CD14-positive monocyte (primary cell): Measurements from ENCODE around the gene MRPL57. TPM values are rescaled to one million over a fixed set of nuclear protein-coding genes. Genes with fewer than 3 reads are reported as not detected.
"Not testable (repeated sequence)": the region's sequence is repeated elsewhere in the genome, so short reads cannot be mapped to it uniquely, and the experiment has no call there.

ENCODE experiments used
- DNase-seq, 3 donors: peaks; one replicate each; pipeline ENCODE4 v3.0.0-alpha.2; 2011 to 2022
- H2AFZ ChIP-seq: 2 replicates; pipeline ENCODE4 v1.6.0; 2012; ENCODE audit warnings: mild to moderate bottlenecking, low read depth, low read length, inconsistent platforms; ENCODE audit not compliant: insufficient read depth, poor library complexity, severe bottlenecking
- H3K27ac ChIP-seq, 2 donors: 1 replicate in 1 of 2; 2 replicates in 1 of 2; pipeline ENCODE4 v1.5.1; 2012 to 2013; ENCODE audit warnings: low read length in 2 of 2, control low read depth in 1 of 2, inconsistent platforms in 1 of 2, low read depth in 1 of 2, mild to moderate bottlenecking in 1 of 2
- H3K27me3 ChIP-seq, 2 donors: one replicate each; pipeline versions ENCODE4 v1.6.0 to v1.6.1; 2011 to 2013; ENCODE audit warnings: low read length in 2 of 2; ENCODE audit not compliant: control insufficient read depth in 2 of 2, insufficient read depth in 2 of 2
- H3K36me3 ChIP-seq, 2 donors: replicated peaks in 1 of 2; 1 replicate in 1 of 2; 2 replicates in 1 of 2; pipeline versions ENCODE4 v1.5.1 to v1.6.1; 2012 to 2013; ENCODE audit warnings: low read length in 2 of 2, control low read depth in 1 of 2, inconsistent platforms in 1 of 2, mild to moderate bottlenecking in 1 of 2; ENCODE audit not compliant: insufficient read depth in 2 of 2, control insufficient read depth in 1 of 2
- H3K4me1 ChIP-seq, 2 donors: 1 replicate in 1 of 2; 2 replicates in 1 of 2; pipeline versions ENCODE4 v1.5.1 to v1.6.1; 2012 to 2013; ENCODE audit warnings: low read length in 2 of 2, control low read depth in 1 of 2, inconsistent platforms in 1 of 2, mild to moderate bottlenecking in 1 of 2, moderate library complexity in 1 of 2; ENCODE audit not compliant: insufficient read depth in 2 of 2, control insufficient read depth in 1 of 2
- H3K4me2 ChIP-seq: replicated peaks from 2 replicates; pipeline ENCODE3; 2012; ENCODE audit warnings: low read length, moderate library complexity, mild to moderate bottlenecking; ENCODE audit not compliant: poor library complexity, severe bottlenecking; ENCODE audit errors: extremely low read depth
- H3K4me3 ChIP-seq, 3 experiments: fragments of 200-600 bp in 1 of 3; sonication (generic) in 1 of 3; replicated peaks in 1 of 3; 1 replicate in 2 of 3; 2 replicates in 1 of 3; pipeline ENCODE4 v1.5.1; 2011 to 2013; ENCODE audit warnings: low read length in 3 of 3, mild to moderate bottlenecking in 3 of 3, control low read depth in 2 of 3, low read depth in 2 of 3, inconsistent platforms in 1 of 3, moderate library complexity in 1 of 3
- H3K79me2 ChIP-seq: 2 replicates; pipeline ENCODE4 v1.6.0; 2012; ENCODE audit warnings: mild to moderate bottlenecking, control low read depth, inconsistent platforms, low read length, moderate library complexity; ENCODE audit not compliant: insufficient read depth
- H3K9ac ChIP-seq: 2 replicates; pipeline ENCODE4 v1.6.0; 2017; ENCODE audit warnings: low read length, mild to moderate bottlenecking; ENCODE audit not compliant: insufficient read depth, poor library complexity, severe bottlenecking
- H3K9me3 ChIP-seq, 2 donors: replicated peaks in 1 of 2; 1 replicate in 1 of 2; 2 replicates in 1 of 2; pipeline versions ENCODE4 v1.5.1 to v1.6.1; 2012 to 2013; ENCODE audit warnings: low read length in 2 of 2, control low read depth in 1 of 2; ENCODE audit not compliant: control insufficient read depth in 1 of 2, insufficient read depth in 1 of 2
- H4K20me1 ChIP-seq: 2 replicates; pipeline ENCODE4 v1.6.0; 2012; ENCODE audit warnings: mild to moderate bottlenecking, low read length, control low read depth, moderate library complexity; ENCODE audit not compliant: insufficient read depth
- H3K27ac Mint-ChIP-seq, 7 donors: one replicate each; pipeline ENCODE4 v1.8.0; 2020; ENCODE audit warnings: mild to moderate bottlenecking in 7 of 7, mixed read lengths in 7 of 7, moderate library complexity in 6 of 7, inconsistent platforms in 2 of 7
- H3K27me3 Mint-ChIP-seq, 3 donors: one replicate each; pipeline ENCODE4 v1.8.0; 2021 to 2022; ENCODE audit warnings: low read depth in 3 of 3, mild to moderate bottlenecking in 3 of 3, mixed read lengths in 3 of 3, moderate library complexity in 3 of 3, inconsistent platforms in 1 of 3
- H3K36me3 Mint-ChIP-seq, 2 donors: one replicate each; pipeline ENCODE4 v1.8.0; 2020; ENCODE audit warnings: mixed read lengths in 2 of 2, inconsistent platforms in 1 of 2, mild to moderate bottlenecking in 1 of 2
- H3K4me1 Mint-ChIP-seq: one replicate; pipeline ENCODE4 v1.8.0; 2020; ENCODE audit warnings: mild to moderate bottlenecking, mixed read lengths
- H3K4me3 Mint-ChIP-seq, 2 donors: one replicate each; pipeline ENCODE4 v1.8.0; 2020; ENCODE audit warnings: mild to moderate bottlenecking in 2 of 2, mixed read lengths in 2 of 2, moderate library complexity in 1 of 2
- H3K9me3 Mint-ChIP-seq, 7 donors: one replicate each; pipeline ENCODE4 v1.8.0; 2020 to 2022; ENCODE audit warnings: mixed read lengths in 7 of 7, mild to moderate bottlenecking in 6 of 7, moderate library complexity in 6 of 7, inconsistent platforms in 2 of 7
- WGBS: methylation state at CpG from one replicate; pipeline ENCODE4 v1.1.5; 2013; ENCODE audit warnings: missing lambda C conversion rate; ENCODE audit not compliant: insufficient coverage; 5-methylcytosine and 5-hydroxymethylcytosine counted together
- intact Hi-C, 2 donors: fragments of 100-400 bp; cut with micrococcal nuclease; formaldehyde crosslinking; loops; one replicate each; pipeline versions ENCODE4 v1.15.0 to v1.15.1; 2023
- polyA plus RNA-seq, 3 donors: library from polyadenylated mRNA; depleted of rRNA in 1 of 3; unstranded in 2 of 3; stranded (reverse) in 1 of 3; fragments of 300-500 nt in 2 of 3; fragments of >200 nt in 1 of 3; fragmentation: Illumina TruSeq in 2 of 3; gene quantifications; 1 replicate in 2 of 3; 2 replicates in 1 of 3; pipeline ENCODE4 v1.2.3, GENCODE V29; 2012 to 2021
- TF ChIP-seq, protein P1 (sequence below): fragments of 200-600 bp; IDR thresholded peaks from one replicate; pipeline ENCODE4 v1.8.0; 2022; ENCODE audit warnings: antibody characterized with exemption, mild to moderate bottlenecking

MRPL57 gene
- polyA plus RNA-seq, 3 donors: 6.8 to 52.3 (median 41.1) TPM

DNA sequence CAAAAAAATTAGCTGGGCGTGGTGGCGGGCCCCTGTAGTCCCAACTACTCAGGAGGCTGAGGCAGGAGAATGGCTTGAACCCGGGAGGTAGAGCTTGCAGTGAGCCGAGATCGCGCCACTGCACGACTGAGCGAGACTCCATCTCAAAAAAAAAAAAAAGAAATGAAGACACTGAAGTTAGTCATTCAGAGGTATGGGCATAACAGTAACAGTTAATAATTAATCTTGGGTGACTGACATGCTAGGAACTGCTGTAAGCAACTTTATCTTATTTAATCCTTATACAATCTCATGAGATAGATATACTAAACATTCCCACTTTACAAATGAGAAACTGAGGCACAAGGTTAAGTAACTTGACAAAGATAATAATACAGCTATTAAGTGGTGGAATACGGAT, 5.0 kb upstream of the MRPL57 start:
- intact Hi-C loops: loop anchor here in 1 of 2 donors (10.0 kb wide), 4 partner anchors 123 to 433 kb away; partner anchors contain the start of gene MICU2
- H3K9me3 Mint-ChIP-seq: no peaks in the 10 kb centered on the region

DNA sequence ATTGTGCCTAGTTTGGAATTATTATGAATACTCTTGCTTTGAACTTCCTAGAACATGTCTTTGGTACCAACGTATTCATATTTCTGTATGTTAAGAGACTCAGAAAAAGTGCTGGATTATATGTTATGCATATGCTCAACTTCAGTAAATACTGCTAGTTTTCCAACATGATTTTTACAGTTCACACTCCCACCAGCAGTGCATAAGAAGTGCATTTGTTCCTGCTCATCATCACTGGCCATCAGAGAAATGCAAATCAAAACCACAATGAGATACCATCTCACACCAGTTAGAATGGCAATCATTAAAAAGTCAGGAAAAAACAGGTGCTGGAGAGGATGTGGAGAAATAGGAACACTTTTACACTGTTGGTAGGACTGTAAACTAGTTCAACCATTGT, 2.7 kb upstream of the MRPL57 start:
- not testable (repeated sequence) for DNase-seq, H3K9ac ChIP-seq, H3K4me3 Mint-ChIP-seq, H3K9me3 Mint-ChIP-seq, H3K9me3 ChIP-seq, H3K4me3 ChIP-seq, H2AFZ ChIP-seq, H3K27me3 ChIP-seq, H3K27ac ChIP-seq, H3K4me2 ChIP-seq, H4K20me1 ChIP-seq, H3K27me3 Mint-ChIP-seq
- WGBS: no CpG with 5 or more reads among the region's 1 CpG
- Mint-ChIP-seq H3K27ac (peak overlapping the region in 1 of 7 donors; percentile 46), H3K4me1 (peaks cover 15% of the 10 kb centered on the region), H3K36me3 (peaks cover 10 to 21% of the 10 kb centered on the region in 2 donors)
- intact Hi-C loops: loop anchor here in 1 of 2 donors (10.0 kb wide), 4 partner anchors 121 to 431 kb away; partner anchors contain the start of gene MICU2
- H3K79me2 ChIP-seq: peaks cover 68% of the 10 kb centered on the region
- peaks cover 3 to 23% of the 10 kb centered on the region in 2 donors for H3K36me3 ChIP-seq
- peaks cover 11 to 18% of the 10 kb centered on the region in 2 donors for H3K4me1 ChIP-seq

More for the DNA sequence above, 5.0 kb upstream of the MRPL57 start:
- no peak overlapping the region for H3K4me2 ChIP-seq
- no peak overlapping the region for H3K27ac ChIP-seq
- peaks cover 52% of the 10 kb centered on the region for H3K79me2 ChIP-seq
- no peaks in the 10 kb centered on the region for H4K20me1 ChIP-seq
- H2AFZ ChIP-seq: no peak overlapping the region
- DNase-seq: no peak
- no peaks in the 10 kb centered on the region for H3K27me3 Mint-ChIP-seq
- H3K27me3 ChIP-seq: no peaks in the 10 kb centered on the region
- H3K4me1 Mint-ChIP-seq: peaks cover 5% of the 10 kb centered on the region
- no peaks in the 10 kb centered on the region for H3K9me3 ChIP-seq
- H3K9ac ChIP-seq: no peak overlapping the region
- H3K36me3 ChIP-seq: peaks cover 3 to 27% of the 10 kb centered on the region in 2 donors
- TF ChIP-seq, protein P1, sequence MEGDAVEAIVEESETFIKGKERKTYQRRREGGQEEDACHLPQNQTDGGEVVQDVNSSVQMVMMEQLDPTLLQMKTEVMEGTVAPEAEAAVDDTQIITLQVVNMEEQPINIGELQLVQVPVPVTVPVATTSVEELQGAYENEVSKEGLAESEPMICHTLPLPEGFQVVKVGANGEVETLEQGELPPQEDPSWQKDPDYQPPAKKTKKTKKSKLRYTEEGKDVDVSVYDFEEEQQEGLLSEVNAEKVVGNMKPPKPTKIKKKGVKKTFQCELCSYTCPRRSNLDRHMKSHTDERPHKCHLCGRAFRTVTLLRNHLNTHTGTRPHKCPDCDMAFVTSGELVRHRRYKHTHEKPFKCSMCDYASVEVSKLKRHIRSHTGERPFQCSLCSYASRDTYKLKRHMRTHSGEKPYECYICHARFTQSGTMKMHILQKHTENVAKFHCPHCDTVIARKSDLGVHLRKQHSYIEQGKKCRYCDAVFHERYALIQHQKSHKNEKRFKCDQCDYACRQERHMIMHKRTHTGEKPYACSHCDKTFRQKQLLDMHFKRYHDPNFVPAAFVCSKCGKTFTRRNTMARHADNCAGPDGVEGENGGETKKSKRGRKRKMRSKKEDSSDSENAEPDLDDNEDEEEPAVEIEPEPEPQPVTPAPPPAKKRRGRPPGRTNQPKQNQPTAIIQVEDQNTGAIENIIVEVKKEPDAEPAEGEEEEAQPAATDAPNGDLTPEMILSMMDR: no peak
- peaks cover 3 to 7% of the 10 kb centered on the region in 2 donors for H3K4me1 ChIP-seq
- no peak overlapping the region for H3K4me3 Mint-ChIP-seq
- no peak overlapping the region for H3K4me3 ChIP-seq
- H3K27ac Mint-ChIP-seq: no peak overlapping the region
- WGBS: 100% methylated on average over 1 of the region's 9 CpGs
- H3K36me3 Mint-ChIP-seq: peaks cover 20 to 38% of the 10 kb centered on the region in 2 donors
